ENCODE results near the gene BRME1. TPM values are rescaled to one million over a fixed set of nuclear protein-coding genes. Genes with fewer than 3 reads are reported as not detected.
A peak's percentile ranks its signal among the peaks of the same experiment; 100 is the strongest.

Gene BRME1
- total RNA-seq, 1 experiment from 2014 or later = 6.7 TPM

- Histone ChIP-seq H4K8ac (replicated peaks; ENCODE audit: insufficient read length, low read depth, low read length) (no peak overlapping the region), H2BK120ac (ENCODE audit: low read depth, low read length, poor library complexity, severe bottlenecking) (peak overlapping the region; percentile 98), H2AK5ac (ENCODE audit: insufficient read length, low read length) (no peak overlapping the region), H3K27ac (ENCODE audit: insufficient read length, low read depth, low read length) (peak overlapping the region; percentile 68), H2AFZ (ENCODE audit: low read length) (no peak overlapping the region), H3K79me1 (ENCODE audit: insufficient read depth, low read depth, low read length, poor library complexity, severe bottlenecking) (no peaks in the 10 kb centered on the region), H2BK12ac (ENCODE audit: insufficient read length, low read depth, low read length) (peak overlapping the region; percentile 89), H3K14ac (ENCODE audit: insufficient read depth, low read length) (peak overlapping the region; percentile 99), H4K91ac (ENCODE audit: insufficient read length, low read depth, low read length) (peak overlapping the region; percentile 89), H3T11ph (ENCODE audit: low read length) (peak overlapping the region; percentile 83), H4K20me1 (ENCODE audit: control insufficient read depth, insufficient read depth, insufficient read length) (no peaks in the 10 kb centered on the region), H3K23ac (ENCODE audit: insufficient read length, low read depth, low read length) (no peak overlapping the region), H3K9me3 (ENCODE audit: control insufficient read depth, low read depth, low read length) (no peaks in the 10 kb centered on the region), H3K4me2 (ENCODE audit: insufficient read depth, insufficient read length, low read length) (peak overlapping the region; percentile 50), H2BK5ac (ENCODE audit: insufficient read length, low read length) (peak overlapping the region; percentile 85), H4K5ac (ENCODE audit: insufficient read length, low read depth, low read length) (no peak overlapping the region), H3K4ac (ENCODE audit: low read depth, low read length) (peak overlapping the region; percentile 69; the same call in 1 of the 2 replicates), H3K27me3 (ENCODE audit: insufficient read depth, low read length) (no peaks in the 10 kb centered on the region), H3K9ac (ENCODE audit: extremely low read depth, insufficient read length, low read length) (peak overlapping the region; percentile 87), H3K23me2 (ENCODE audit: insufficient read length, low read depth, low read length, poor library complexity, severe bottlenecking) (peaks cover 12% of the 10 kb centered on the region), H3K18ac (ENCODE audit: insufficient read length, low read depth, low read length) (peak overlapping the region; percentile 100), H3K56ac (ENCODE audit: insufficient read length, low read depth, low read length) (no peak overlapping the region), H3K79me2 (ENCODE audit: insufficient read depth, low read length) (no peaks in the 10 kb centered on the region), H3K4me1 (ENCODE audit: insufficient read depth, low read length) (peaks cover 7% of the 10 kb centered on the region; the same call in 1 of the 2 replicates), H2BK20ac (ENCODE audit: low read depth, low read length, poor library complexity, severe bottlenecking) (peak overlapping the region; percentile 32), H2BK15ac (ENCODE audit: low read depth, low read length) (no peak overlapping the region)
- Mint-ChIP-seq H3K9me3 (no peaks in the 10 kb centered on the region; a peak in 1 of 5 replicates), H3K36me3 (ENCODE audit: insufficient read depth in 1 of 3, low read depth in 3 of 3) (no peaks in the 10 kb centered on the region; a peak in 2 of 7 replicates), H3K27ac (peak overlapping the region; percentile 82 to 100 (median 99); a peak in 4 of 7 replicates), H3K4me1 (peaks cover 35 to 50% of the 10 kb centered on the region in 2 experiments), H3K27me3 (ENCODE audit: low read depth) (no peaks in the 10 kb centered on the region), H3K4me3 (peak overlapping the region; percentile 53 to 76)
- DNase-seq = peak; percentile 92
- peak; percentile 29; the same call in 1 of the 3 replicates for TF ChIP-seq CTCF (conservative IDR thresholded peaks at IDR 0.05)
- WGBS (ENCODE audit: extremely low coverage, insufficient read length, low lambda C conversion rate) = no CpG with 5 or more reads among the region's 47 CpGs
Observed at GRCh38 chr19:13847407-13848339, 58.2 kb downstream of the BRME1 start.
